Frontal cortex (tissue), 4 donors: ENCODE data around the gene NME4. TPM values are rescaled to one million over a fixed set of nuclear protein-coding genes. Genes with fewer than 3 reads are reported as not detected.
"Not testable (repeated sequence)": the region's sequence is repeated elsewhere in the genome, so short reads cannot be mapped to it uniquely, and the experiment has no call there.

Experiments
- DNase-seq, 2 donors: peaks; one replicate each; pipeline ENCODE4 v3.0.0; 2012; ENCODE audit warnings: low spot score in 2 of 2
- FAIRE-seq: peaks from 2 replicates; lab custom pipeline; 2012; peaks lifted over from hg19 to GRCh38; lab: Jason Lieb, UNC
- total RNA-seq: library from RNA; depleted of rRNA; stranded (reverse); fragments of >200 nt; gene quantifications from one replicate; pipeline ENCODE4 v1.2.3, GENCODE V29; 2014
- donor health status: control.
- donor health status: control.
- donor health status: control.

Gene NME4
- total RNA-seq, 1 donor from 2014 or later: 12.6 TPM

GRCh38 chr16:375212-375611 lies 21.8 kb upstream of the NME4 start:
- no peak for FAIRE-seq

GRCh38 chr16:375927-376816 lies 20.8 kb upstream of the NME4 start:
- DNase-seq: no peak
- no peak for FAIRE-seq

More at GRCh38 chr16:375212-375611, 21.8 kb upstream of the NME4 start:
- no peak for DNase-seq

DNA sequence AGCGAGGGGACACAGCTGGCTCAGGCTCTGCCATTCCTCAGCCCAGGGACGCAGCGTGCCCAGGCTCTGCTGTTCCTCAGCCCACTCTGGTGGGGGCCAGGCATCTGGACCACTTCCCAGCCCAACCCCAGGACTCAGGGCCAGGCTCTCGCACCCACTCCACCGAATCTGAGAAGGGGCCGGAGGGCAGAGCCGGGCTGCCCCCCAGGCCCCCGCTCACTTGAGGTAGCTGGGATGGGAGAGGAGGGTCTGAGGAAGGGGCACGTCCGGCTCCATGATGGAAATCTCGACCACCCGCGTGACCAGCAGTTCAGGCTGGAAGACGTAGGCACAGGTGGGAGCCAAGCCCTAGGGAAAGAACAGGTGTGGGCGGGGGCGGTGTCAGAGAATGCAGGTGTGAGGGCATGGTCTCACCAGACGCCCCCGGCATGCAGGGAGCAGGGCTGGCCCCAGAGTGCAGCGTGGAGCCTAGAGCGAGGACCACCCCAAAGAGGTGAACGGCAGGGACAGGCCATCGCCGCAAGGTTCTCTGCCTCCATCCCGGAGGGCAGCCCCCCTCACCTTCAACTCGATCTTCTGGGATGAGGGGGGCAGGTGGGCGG lies 20.1 kb upstream of the NME4 start:
- DNase-seq (no peak), FAIRE-seq (no peak)

DNA sequence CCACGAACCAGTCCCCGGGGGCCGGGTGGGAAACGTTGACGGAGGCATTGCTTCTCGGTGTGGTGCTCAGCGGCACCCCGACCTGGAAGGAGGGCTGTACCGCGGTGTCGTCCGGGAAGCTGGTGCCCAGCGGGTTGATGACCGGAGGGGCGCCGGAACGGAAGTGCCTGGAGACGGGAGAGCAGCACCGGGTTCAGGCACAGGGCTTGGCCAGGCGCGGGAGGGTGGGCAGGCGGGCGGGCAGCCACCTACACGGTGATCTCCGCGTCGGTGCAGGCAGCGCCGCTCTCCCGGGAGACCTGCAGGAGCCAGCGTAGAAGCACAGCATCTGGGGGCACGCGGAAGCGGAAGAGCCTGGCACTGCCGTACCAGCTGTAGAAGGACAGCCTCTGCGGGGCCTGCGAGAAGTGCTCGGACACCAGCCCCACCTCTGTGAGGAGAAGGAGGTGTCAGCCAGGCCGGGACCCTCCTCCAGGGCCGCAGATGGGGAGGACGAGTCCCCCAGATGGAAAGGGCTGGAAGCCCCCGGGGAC lies 19.5 kb upstream of the NME4 start:
- DNase-seq (no peak), FAIRE-seq (no peak)

DNA sequence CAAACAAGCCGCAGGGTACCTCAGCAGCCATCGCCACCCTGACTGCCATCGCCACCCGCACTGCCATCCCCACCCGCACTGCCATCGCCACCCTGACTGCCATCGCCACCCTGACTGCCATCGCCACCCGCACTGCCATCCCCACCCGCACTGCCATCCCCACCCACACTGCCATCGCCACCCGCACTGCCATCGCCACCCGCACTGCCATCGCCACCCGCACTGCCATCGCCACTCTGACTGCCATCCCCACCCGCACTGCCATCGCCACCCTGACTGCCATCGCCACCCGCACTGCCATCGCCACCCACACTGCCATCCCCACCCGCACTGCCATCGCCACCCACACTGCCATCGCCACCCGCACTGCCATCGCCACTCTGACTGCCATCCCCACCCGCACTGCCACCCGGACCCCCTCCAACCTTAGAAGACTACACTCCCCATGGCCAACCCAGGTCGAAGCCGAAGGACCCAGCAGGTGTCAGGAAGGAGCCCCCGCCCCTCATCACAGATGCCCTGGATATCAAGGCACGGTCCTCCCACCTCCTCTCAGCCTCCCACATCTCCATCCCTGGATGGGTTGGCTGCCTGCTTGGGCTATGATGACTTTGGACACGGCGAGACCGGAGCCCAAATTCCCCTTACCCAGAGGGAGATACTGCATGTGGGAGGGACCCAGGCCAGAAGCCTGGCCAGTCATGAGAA lies 18.7 kb upstream of the NME4 start:
- not testable (repeated sequence) for DNase-seq, FAIRE-seq

GRCh38 chr16:378821-379182 lies 18.2 kb upstream of the NME4 start:
- DNase-seq: no peak

DNA sequence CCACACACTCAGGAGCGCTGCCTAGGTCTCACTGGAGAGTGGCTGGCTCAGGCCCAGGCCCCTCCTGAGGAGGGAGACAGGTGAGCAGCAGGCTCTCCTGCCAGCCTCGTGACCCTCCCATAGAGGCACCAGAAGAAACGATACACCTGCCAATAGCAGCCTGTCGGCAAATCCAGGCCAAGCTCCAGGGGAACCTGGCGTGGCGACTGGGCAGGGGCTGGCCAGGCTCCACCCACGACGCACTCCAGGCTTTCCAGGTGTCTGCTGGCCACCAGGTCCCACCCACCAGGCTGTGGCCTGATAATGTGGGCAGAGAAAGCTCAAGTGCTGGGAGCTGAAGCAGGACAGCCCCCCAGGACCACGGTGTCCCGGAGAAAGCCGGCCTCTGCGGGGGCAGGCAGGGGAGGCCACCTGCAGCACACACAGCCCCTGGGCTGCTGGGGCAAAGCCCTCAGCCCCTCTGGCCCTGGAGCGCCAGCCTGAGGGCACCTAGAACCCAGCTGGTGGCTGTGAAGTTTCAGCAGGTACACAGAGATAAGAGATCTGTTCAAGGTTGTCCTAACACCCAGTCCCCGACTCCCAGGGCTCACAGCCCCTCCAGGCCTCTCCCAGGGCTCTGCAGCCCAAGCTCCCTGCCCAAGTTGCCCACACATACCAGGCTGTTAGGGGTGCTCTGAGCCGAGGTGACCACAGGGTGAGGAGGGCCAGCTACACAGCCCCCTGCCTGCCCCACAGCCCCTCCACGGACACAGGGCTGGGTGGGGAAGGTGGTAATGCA lies 17.6 kb upstream of the NME4 start:
- no peak for FAIRE-seq
- no peak for DNase-seq

More at GRCh38 chr16:378821-379182, 18.2 kb upstream of the NME4 start:
- FAIRE-seq: no peak

- no peak for FAIRE-seq
Measured at GRCh38 chr16:379961-380761, 16.8 kb upstream of the NME4 start.

DNA sequence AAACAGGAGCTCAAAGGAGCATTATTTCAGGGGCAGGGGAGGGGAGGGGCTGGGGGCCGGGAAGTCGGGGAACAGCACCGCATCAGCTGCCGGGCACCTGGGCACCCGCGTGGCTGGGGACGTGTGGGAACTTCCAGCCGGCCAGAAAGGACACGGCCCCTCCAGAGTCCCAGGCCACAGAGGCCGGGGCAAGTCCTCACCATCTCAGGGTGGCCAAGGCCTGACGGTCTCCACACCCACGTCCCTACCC lies 16.3 kb upstream of the NME4 start:
- DNase-seq (no peak), FAIRE-seq (no peak)

More at GRCh38 chr16:379961-380761, 16.8 kb upstream of the NME4 start:
- no peak for DNase-seq

DNA sequence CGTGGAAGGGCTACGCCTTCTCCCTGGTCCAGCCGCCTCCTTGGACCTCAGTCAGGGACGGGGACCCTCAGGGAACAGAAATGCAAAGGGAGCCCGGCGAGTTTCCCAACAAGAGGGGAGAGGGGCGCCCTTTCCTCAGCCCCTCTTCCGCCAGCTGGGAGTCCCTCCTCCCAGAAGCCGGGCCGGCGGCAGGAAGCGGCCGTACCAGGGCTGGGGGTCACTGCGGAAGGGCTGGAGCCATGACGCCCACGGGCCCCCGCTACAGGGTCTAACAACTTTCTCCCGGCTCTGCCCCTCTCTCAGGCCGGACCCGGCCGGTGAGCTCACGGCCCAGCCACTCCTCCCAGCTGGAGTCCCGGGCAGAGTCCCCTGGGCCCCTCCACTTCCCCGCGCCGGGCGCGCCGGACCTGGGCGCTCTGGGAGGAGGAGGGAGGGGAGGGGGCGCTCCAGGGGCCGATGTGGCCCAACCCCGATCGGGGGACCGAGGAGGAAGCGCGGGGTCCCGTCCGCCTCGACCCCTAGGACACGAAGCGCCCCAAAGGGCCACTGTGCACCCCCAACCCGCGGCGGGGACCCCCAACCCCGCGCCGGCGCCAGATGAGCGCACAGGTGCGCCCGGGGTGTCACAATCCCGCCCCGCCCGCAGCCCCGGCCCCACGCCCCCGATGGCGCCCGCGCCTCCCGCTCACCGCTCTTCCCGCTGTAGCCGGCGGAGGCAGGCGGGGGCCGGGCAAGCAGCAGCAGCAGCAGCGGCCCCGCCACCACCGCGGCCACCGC lies 15.8 kb upstream of the NME4 start:
- no peak for FAIRE-seq
- no peak for DNase-seq

DNA sequence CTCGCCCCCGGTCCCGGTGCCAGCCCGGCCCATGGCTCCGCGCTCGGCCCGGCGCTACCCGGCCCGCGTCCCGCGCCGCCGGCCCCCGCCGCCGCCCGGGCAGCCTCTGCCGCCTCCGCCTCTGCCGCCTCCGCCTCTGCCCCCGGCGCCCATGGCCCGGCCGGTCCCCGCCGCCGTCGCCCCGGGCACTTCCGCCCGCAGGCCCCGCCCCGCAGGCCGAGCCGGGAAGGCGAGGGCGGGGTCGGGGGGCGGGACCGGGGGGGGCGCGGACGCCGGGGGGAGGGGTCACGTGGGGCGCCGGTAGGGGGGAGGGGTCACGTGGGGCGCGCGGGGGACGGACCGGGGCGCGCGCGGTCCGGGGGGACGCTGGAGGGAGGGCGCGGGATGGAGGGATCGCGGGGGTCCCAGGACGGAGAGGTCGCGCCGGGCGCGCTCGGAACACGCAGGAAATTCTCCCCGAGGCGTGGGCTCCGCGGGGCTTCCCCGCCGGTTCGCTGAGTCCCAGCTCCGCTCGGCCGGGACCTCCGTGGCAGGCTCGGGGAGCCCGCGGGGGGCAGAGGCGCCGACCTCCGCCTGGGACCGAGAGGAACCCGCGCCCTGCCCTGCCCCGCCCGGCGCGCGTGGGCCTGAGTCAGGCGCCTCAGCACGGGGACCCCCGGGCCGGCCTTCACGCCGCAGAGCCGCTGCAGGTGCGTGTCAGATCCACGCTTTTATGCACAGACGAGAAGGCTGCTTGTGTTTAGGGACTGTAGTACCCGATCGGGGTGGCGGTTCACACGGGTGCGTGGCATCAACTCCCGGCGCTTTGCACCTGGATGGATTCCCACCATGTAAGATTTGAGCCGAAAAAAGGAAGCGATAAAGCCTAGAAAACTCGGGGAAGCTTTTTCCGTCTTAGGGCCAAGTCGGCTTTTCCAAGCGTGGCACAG lies 14.9 kb upstream of the NME4 start, which contains the start of gene PGAP6:
Gene PGAP6 (minus strand): TSS at position 190 of the 929 bp plus-strand sequence. CDS start 157 bp downstream, at position 33.
- FAIRE-seq (no peak), DNase-seq (peak; percentile 97 to 98)

GRCh38 chr16:383326-384051 lies 13.5 kb upstream of the NME4 start:
- no peak for FAIRE-seq
- no peak for DNase-seq

- no peak for DNase-seq
Measured at GRCh38 chr16:386641-387156, 10.3 kb upstream of the NME4 start.

DNA sequence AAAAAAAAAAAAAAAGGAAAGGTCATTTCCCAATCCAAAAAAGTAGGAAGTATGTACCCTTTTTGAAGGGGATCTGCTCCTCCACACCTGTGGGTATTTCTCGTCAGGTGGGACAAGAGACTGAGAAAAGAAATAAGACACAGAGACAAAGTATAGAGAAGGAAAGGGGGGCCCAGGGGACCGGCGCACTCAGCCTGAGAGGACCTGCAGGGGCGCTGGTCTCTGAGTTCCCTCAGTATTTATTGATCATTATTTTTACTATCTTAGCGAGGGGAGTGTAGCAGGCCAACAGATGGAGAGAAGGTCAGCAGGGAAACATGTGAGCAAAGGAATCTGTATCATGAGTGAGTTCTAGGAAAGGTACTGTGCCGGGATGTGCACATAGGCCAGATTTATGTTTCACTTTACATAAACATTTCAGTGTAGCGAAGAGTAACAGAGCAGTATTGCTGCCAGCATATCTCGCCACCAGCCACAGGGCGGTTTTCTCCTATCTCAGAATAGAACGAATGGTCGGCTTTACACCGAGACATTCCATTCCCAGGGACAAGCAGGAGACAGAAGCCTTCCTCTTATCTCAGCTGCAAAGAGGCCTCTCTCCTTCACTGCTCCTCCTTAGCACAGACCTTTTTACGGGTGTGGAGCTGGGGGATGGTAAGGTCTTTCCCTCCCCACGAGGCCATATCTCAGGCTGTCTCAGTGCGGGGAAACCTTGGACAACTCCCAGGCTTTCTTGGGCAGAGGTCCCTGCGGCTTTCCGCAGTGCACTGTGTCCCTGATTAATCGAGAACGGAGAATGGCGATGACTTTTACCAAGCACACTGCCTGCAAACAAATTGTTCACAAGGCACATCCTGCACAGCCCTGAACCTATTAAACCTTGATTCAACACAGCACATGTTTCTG lies 9.0 kb upstream of the NME4 start:
- FAIRE-seq, DNase-seq: not testable (repeated sequence)

More at GRCh38 chr16:386641-387156, 10.3 kb upstream of the NME4 start:
- no peak for FAIRE-seq

DNA sequence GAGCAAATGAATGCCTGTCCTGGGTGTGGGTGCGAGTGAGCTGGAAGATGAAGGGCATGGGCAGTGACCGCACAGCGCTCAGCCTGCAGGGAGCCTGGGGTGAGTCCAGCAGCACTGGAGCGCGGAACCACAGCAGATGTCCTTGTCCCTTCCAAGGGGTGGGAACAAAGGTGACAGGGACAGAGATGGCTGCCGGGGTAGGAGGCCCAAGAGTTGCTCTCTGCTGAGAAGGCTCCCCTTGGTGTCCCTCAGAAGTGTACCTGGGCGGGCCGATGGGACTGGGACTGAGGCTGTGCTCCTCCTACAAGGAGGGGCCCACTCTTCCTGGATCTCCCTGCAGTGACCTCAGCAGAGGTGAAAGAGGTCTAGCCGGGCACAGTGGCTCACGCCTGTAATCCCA lies 7.6 kb upstream of the NME4 start:
- FAIRE-seq: no peak

More for the DNA sequence above, 7.6 kb upstream of the NME4 start:
- DNase-seq: no peak
